Measurements from ENCODE around the gene SYNRG. TPM values are rescaled to one million over a fixed set of nuclear protein-coding genes. Genes with fewer than 3 reads are reported as not detected.
"Not testable (repeated sequence)": the region's sequence is repeated elsewhere in the genome, so short reads cannot be mapped to it uniquely, and the experiment has no call there.

The SYNRG gene
- total RNA-seq, 2 donors from 2014 or later = 23.6 to 28.6 TPM

DNA sequence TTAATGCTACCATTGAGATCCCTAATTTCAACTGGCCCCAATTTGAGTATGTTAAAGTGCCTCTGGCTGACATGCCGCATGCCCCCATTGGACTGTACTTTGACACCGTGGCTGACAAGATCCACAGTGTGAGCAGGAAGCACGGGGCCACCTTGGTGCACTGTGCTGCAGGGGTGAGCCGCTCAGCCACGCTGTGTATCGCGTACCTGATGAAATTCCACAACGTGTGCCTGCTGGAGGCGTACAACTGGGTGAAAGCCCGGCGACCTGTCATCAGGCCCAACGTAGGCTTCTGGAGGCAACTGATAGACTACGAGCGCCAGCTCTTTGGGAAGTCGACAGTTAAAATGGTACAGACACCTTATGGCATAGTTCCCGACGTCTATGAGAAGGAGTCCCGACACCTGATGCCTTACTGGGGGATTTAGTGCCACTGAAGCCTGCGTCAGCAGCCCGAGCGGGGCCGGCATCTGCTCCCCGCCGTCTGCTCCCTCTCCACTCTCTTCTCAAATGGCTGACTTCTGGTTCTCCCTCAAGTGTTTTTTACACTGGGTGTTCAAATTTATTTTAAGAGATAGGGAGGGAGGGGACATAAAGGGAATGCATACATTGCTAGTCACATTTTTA, 96.7 kb downstream of the SYNRG start:
- no peaks in the 10 kb centered on the region for H3K27me3 ChIP-seq (replicated peaks; ENCODE audit: insufficient read depth)
- no peak overlapping the region for H3K4me3 ChIP-seq
- no peak for DNase-seq (ENCODE audit: low spot score)
- TF ChIP-seq, protein P1, sequence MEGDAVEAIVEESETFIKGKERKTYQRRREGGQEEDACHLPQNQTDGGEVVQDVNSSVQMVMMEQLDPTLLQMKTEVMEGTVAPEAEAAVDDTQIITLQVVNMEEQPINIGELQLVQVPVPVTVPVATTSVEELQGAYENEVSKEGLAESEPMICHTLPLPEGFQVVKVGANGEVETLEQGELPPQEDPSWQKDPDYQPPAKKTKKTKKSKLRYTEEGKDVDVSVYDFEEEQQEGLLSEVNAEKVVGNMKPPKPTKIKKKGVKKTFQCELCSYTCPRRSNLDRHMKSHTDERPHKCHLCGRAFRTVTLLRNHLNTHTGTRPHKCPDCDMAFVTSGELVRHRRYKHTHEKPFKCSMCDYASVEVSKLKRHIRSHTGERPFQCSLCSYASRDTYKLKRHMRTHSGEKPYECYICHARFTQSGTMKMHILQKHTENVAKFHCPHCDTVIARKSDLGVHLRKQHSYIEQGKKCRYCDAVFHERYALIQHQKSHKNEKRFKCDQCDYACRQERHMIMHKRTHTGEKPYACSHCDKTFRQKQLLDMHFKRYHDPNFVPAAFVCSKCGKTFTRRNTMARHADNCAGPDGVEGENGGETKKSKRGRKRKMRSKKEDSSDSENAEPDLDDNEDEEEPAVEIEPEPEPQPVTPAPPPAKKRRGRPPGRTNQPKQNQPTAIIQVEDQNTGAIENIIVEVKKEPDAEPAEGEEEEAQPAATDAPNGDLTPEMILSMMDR (IDR thresholded peaks at IDR 0.05) = no peak
- peaks cover 30% of the 10 kb centered on the region for H3K36me3 ChIP-seq
- no peak for ATAC-seq (ENCODE audit: insufficient number of reproducible peaks, low FRiP score, low read depth)
- H3K4me1 ChIP-seq (ENCODE audit: control insufficient read depth in 1 of 2, low read depth in 2 of 2) = no peaks in the 10 kb centered on the region
- no peak overlapping the region for H3K27ac ChIP-seq
- H3K9me3 ChIP-seq = no peaks in the 10 kb centered on the region

DNA sequence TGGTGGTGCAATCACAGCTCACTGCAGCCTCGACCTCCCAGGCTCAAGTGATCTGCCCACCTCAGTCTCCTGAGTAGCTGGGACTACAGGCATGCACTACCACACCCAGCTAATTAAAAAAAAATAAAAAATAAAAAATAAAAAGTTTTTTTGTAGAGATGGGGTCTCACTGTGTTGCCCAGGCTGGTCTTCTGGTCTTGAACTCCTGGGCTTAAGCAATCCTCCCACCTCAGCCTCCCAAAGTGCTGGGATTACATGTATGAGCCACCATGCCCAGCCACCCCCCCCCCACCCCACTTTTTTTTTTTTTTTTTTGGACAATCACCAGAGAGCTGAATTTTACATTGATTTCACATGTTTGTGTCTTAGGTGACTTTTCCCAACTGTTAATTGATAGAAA, 97.6 kb downstream of the SYNRG start:
- ATAC-seq (ENCODE audit: insufficient number of reproducible peaks, low FRiP score, low read depth); H3K9me3 ChIP-seq: not testable (repeated sequence)

DNA sequence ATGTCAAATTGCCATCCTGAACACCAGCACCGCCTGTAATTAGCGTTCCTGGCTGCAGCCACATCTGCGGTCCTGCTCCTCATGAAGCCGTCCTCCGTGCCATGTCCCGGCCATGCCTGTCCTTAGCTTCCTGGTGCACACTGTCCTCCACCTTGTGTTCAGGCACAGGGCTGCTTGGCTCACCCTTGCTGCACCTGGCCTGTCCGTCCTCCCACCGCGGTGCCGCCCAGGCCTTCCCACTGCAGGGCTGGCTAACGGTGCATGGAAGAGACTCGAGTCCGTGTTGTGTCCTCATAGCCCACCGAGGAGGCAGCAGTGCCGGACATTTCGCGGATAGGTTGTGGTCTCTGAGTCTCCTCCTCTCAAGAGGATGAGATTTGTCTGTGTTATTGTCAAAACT, 99.2 kb downstream of the SYNRG start:
- TF ChIP-seq, protein P1 (IDR thresholded peaks at IDR 0.05) = no peak
- Histone ChIP-seq H3K36me3 (peaks cover 14% of the 10 kb centered on the region), H3K4me3 (no peak overlapping the region), H3K27me3 (replicated peaks; ENCODE audit: insufficient read depth) (no peaks in the 10 kb centered on the region), H3K9me3 (no peaks in the 10 kb centered on the region), H3K27ac (no peak overlapping the region), H3K4me1 (ENCODE audit: control insufficient read depth in 1 of 2, low read depth in 2 of 2) (no peaks in the 10 kb centered on the region)
- ATAC-seq (ENCODE audit: insufficient number of reproducible peaks, low FRiP score, low read depth) (no peak), DNase-seq (ENCODE audit: low spot score) (no peak)

More for the DNA sequence above, 97.6 kb downstream of the SYNRG start:
- H3K4me3 ChIP-seq; DNase-seq (ENCODE audit: low spot score); H3K27ac ChIP-seq; H3K4me1 ChIP-seq (ENCODE audit: control insufficient read depth in 1 of 2, low read depth in 2 of 2); H3K27me3 ChIP-seq (replicated peaks; ENCODE audit: insufficient read depth): not testable (repeated sequence)
- peaks cover 22% of the 10 kb centered on the region for H3K36me3 ChIP-seq

DNA sequence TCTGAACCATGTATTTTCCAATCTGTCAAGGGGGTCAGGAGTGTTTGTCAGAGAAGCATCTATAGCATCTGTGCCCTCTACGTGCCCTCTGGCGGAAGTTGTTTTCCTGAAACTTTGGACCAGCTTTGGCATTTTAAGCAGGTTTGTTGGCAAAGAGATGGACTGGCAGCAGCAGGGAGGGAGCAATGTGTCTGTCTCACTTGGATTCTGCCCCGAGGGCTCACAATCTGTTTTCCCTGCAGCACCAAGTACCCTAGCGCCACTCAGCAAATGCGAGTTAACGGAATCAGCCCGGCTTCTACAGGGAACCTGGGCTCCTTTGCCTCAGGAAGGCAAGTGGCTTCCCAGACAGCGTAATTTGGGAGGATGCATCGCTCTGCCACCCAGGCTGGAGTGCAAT, 102.1 kb downstream of the SYNRG start:
- Histone ChIP-seq H3K9me3 (no peaks in the 10 kb centered on the region), H3K36me3 (no peaks in the 10 kb centered on the region), H3K27me3 (replicated peaks; ENCODE audit: insufficient read depth) (no peaks in the 10 kb centered on the region), H3K27ac (no peak overlapping the region), H3K4me1 (ENCODE audit: control insufficient read depth in 1 of 2, low read depth in 2 of 2) (no peaks in the 10 kb centered on the region), H3K4me3 (no peak overlapping the region)
- no peak for DNase-seq (ENCODE audit: low spot score)
- TF ChIP-seq, protein P1 (IDR thresholded peaks at IDR 0.05) = no peak
- ATAC-seq (ENCODE audit: insufficient number of reproducible peaks, low FRiP score, low read depth) = no peak

DNA sequence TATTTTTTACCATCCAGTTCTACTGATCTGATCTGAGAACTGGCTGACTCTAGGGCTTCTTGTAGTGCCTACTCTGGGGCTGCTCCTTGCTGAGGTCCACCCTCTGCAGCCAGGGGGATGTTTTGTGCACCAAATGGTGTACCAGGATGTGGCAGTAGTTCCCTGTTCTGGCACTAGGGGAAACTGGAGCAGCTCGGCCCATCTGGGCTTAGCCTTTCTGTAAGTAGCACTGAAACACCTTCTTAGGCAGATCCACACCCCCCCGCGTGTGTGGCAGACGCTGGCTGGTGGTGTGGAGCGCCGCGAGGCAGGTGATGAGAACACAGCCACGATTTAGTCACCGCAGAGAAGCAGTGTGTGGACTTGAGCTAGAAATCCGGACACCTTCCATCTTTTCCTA, 102.5 kb downstream of the SYNRG start:
- no peaks in the 10 kb centered on the region for H3K36me3 ChIP-seq
- no peak overlapping the region for H3K27ac ChIP-seq
- no peak for ATAC-seq (ENCODE audit: insufficient number of reproducible peaks, low FRiP score, low read depth)
- H3K4me1 ChIP-seq (ENCODE audit: control insufficient read depth in 1 of 2, low read depth in 2 of 2) = no peaks in the 10 kb centered on the region
- no peak overlapping the region for H3K4me3 ChIP-seq
- H3K27me3 ChIP-seq (replicated peaks; ENCODE audit: insufficient read depth) = no peaks in the 10 kb centered on the region
- DNase-seq (ENCODE audit: low spot score) = no peak
- no peaks in the 10 kb centered on the region for H3K9me3 ChIP-seq
- TF ChIP-seq, protein P1 (IDR thresholded peaks at IDR 0.05) = peak; percentile 40

DNA sequence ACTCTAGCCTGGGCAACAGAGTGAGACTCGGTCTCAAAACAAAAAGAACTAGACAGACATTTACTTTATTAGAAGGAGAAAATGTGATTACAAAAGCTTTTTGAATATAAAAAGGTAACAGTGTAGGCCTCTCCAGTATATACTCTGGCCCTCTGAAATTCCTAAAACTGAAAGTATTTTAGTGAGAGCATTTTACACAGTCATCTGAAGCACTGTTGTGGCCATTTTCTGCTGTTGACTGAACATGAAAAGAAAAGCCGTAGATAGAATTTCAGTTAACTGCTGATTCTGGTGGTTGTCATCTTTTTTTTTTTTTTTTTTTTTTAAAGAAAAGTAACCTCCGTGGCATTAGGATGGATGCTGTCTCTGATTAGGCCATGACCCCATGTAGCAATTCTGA, 103.9 kb downstream of the SYNRG start:
- no peak overlapping the region for H3K4me3 ChIP-seq
- TF ChIP-seq, protein P1 (IDR thresholded peaks at IDR 0.05) = no peak
- no peak overlapping the region for H3K27ac ChIP-seq
- no peaks in the 10 kb centered on the region for H3K36me3 ChIP-seq
- no peaks in the 10 kb centered on the region for H3K9me3 ChIP-seq
- no peaks in the 10 kb centered on the region for H3K4me1 ChIP-seq (ENCODE audit: control insufficient read depth in 1 of 2, low read depth in 2 of 2)
- H3K27me3 ChIP-seq (replicated peaks; ENCODE audit: insufficient read depth) = no peaks in the 10 kb centered on the region
- DNase-seq (ENCODE audit: low spot score) = no peak
- no peak for ATAC-seq (ENCODE audit: insufficient number of reproducible peaks, low FRiP score, low read depth)
